ENCODE measurements around the gene GFPT1.

GFPT1 gene

GRCh38 chr2:69311024-69311416, 76.0 kb downstream of the GFPT1 start:
- DNase-seq = no peak

- no peak for DNase-seq
These were observed 76.7 kb downstream of the GFPT1 start for GRCh38 chr2:69310111-69311023.

- DNase-seq = peak; percentile 66
These were observed 77.5 kb downstream of the GFPT1 start for GRCh38 chr2:69309351-69310110.

GRCh38 chr2:69308338-69308737, 78.7 kb downstream of the GFPT1 start:
- no peak for DNase-seq

GRCh38 chr2:69307579-69308064, 79.4 kb downstream of the GFPT1 start:
- DNase-seq = no peak

- no peak for DNase-seq
These were observed 80.0 kb downstream of the GFPT1 start for GRCh38 chr2:69306822-69307578.

GRCh38 chr2:69306393-69306821, 80.6 kb downstream of the GFPT1 start:
- no peak for DNase-seq

- no peak for DNase-seq
These were observed 81.2 kb downstream of the GFPT1 start for GRCh38 chr2:69305712-69306392.

GRCh38 chr2:69305166-69305565, 81.9 kb downstream of the GFPT1 start:
- DNase-seq = no peak

GRCh38 chr2:69304656-69305055, 82.4 kb downstream of the GFPT1 start:
- DNase-seq = no peak

- no peak for DNase-seq
These were observed 86.4 kb downstream of the GFPT1 start for GRCh38 chr2:69300650-69301049.

GRCh38 chr2:69299772-69300516, 87.1 kb downstream of the GFPT1 start:
- no peak for DNase-seq

- DNase-seq = no peak
These were observed 88.2 kb downstream of the GFPT1 start for GRCh38 chr2:69298862-69299261.

- DNase-seq = no peak
These were observed 88.8 kb downstream of the GFPT1 start for GRCh38 chr2:69298261-69298660.

- DNase-seq = no peak
These were observed 89.8 kb downstream of the GFPT1 start for GRCh38 chr2:69297216-69297615.

- no peak for DNase-seq
These were observed 90.6 kb downstream of the GFPT1 start for GRCh38 chr2:69296421-69296820.

GRCh38 chr2:69292256-69292655, 94.8 kb downstream of the GFPT1 start:
- DNase-seq = no peak

GRCh38 chr2:69291721-69292120, 95.3 kb downstream of the GFPT1 start:
- DNase-seq = no peak

GRCh38 chr2:69291004-69291650, 95.9 kb downstream of the GFPT1 start:
- no peak for DNase-seq

- no peak for DNase-seq
These were observed 98.6 kb downstream of the GFPT1 start for GRCh38 chr2:69288429-69288828.

- no peak for DNase-seq
These were observed 99.5 kb downstream of the GFPT1 start for GRCh38 chr2:69287544-69287943.
